Sigmoid colon (tissue), 7 donors: ENCODE data around the gene SMU1. TPM values are rescaled to one million over a fixed set of nuclear protein-coding genes. Genes with fewer than 3 reads are reported as not detected.

Experiments
- DNase-seq: peaks from one replicate; pipeline ENCODE4 v3.0.0-alpha.2; 2019
- H3K27ac ChIP-seq, 4 donors: fragments of 200-600 bp; sonication (generic); one replicate each; pipeline ENCODE4 v1.5.1; 2016 to 2019; ENCODE audit warnings: mild to moderate bottlenecking in 1 of 4
- H3K27me3 ChIP-seq, 3 donors: fragments of 200-600 bp; sonication (generic); one replicate each; pipeline ENCODE4 v1.5.1; 2019; ENCODE audit warnings: mild to moderate bottlenecking in 1 of 3
- H3K36me3 ChIP-seq, 4 donors: fragments of 200-600 bp; sonication (generic); one replicate each; pipeline ENCODE4 v1.5.1; 2016 to 2019
- H3K4me1 ChIP-seq, 4 donors: fragments of 200-600 bp; sonication (generic); one replicate each; pipeline ENCODE4 v1.5.1; 2017 to 2019
- H3K4me3 ChIP-seq, 4 donors: fragments of 200-600 bp; sonication (generic); one replicate each; pipeline ENCODE4 v1.5.1; 2017 to 2019; ENCODE audit warnings: mild to moderate bottlenecking in 2 of 4, moderate library complexity in 1 of 4
- H3K9me3 ChIP-seq, 4 donors: fragments of 200-600 bp in 3 of 4; sonication (generic) in 3 of 4; one replicate each; pipeline versions ENCODE4 v1.5.1 to v1.6.1; 2013 to 2019
- EP300 ChIP-seq, 4 donors: sonication (generic); formaldehyde crosslinking; IDR thresholded peaks; one replicate each; pipeline ENCODE4 v1.6.1; 2017; ENCODE audit warnings: antibody characterized with exemption in 4 of 4
- POLR2A ChIP-seq, 2 donors: fragments of 450-650 bp; IDR thresholded peaks; one replicate each; pipeline ENCODE4 v1.6.1; 2016; ENCODE audit warnings: antibody characterized with exemption in 2 of 2, mild to moderate bottlenecking in 2 of 2, moderate library complexity in 2 of 2
- POLR2AphosphoS5 ChIP-seq, 4 donors: sonication (generic); formaldehyde crosslinking; IDR thresholded peaks; one replicate each; pipeline ENCODE4 v1.6.1; 2017; ENCODE audit warnings: antibody characterized with exemption in 4 of 4
- WGBS, 2 donors: extraction: QIAGEN DNeasy Blood & Tissue Kit; methylation state at CpG; one replicate each; pipeline ENCODE4 v1.1.7; 2013; 5-methylcytosine and 5-hydroxymethylcytosine counted together
- intact Hi-C: fragments of 100-400 bp; cut with DNase I; formaldehyde crosslinking; loops from one replicate; pipeline ENCODE4 v1.15.1; 2023
- polyA plus RNA-seq, 3 donors: library from polyadenylated mRNA; stranded (reverse); fragments of 200-250 nt; gene quantifications; one replicate each; pipeline ENCODE4 v1.2.3, GENCODE V29; 2013
- total RNA-seq, 4 donors: library from RNA; depleted of rRNA; stranded (reverse); fragments of >200 nt; gene quantifications; one replicate each; pipeline ENCODE4 v1.1.0, GENCODE V29; 2016
- TF ChIP-seq, protein P1 (sequence below), 4 experiments: fragments of 450-650 bp in 3 of 4; fragments of 200-600 bp in 1 of 4; IDR thresholded peaks; one replicate each; pipeline ENCODE4 v1.5.1; 2016 to 2019; ENCODE audit warnings: antibody characterized with exemption in 4 of 4, mild to moderate bottlenecking in 3 of 4, moderate library complexity in 2 of 4
- donor health status: healthy with polysubstance abuse.
- donor health status: Bipolar disorder and iron deficiency.
- donor health status: healthy.

The SMU1 gene
- total and polyA plus RNA-seq, 7 donors, result 8.4 to 22.3 (median 15.0) TPM

DNA sequence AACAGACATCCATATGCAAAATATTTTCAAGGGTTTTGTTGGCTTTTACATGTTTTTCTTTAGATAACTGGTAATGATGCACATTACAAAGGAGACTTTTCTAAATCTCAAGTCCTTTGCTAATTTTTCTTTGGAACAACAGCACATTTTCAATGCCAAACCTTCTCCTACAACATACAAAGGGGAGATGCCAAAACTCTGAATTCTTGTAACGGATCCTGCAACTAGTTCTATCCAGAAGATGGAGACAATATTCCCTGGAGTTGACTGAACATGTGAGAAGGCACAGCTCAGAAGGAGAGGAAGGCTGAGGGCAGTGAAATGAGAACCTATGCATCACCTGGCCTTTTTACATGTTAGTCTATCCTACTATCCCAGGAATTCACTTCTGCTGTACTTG, 30.4 kb downstream of the SMU1 start:
- 88 to 93% methylated on average over 1 of the region's 1 CpG for WGBS, 2 donors
- Histone ChIP-seq H3K4me1 (peaks cover 0 to 13% (median 10%) of the 10 kb centered on the region in 4 donors), H3K9me3 (no peaks in the 10 kb centered on the region), H3K4me3 (no peak overlapping the region), H3K36me3 (peaks cover 0 to 46% (median 12%) of the 10 kb centered on the region in 4 donors), H3K27ac (no peak overlapping the region), H3K27me3 (no peaks in the 10 kb centered on the region)
- TF ChIP-seq POLR2A (IDR thresholded peaks at IDR 0.05) (no peak), POLR2AphosphoS5 (IDR thresholded peaks at IDR 0.05) (no peak), EP300 (IDR thresholded peaks at IDR 0.05) (no peak)
- TF ChIP-seq, protein P1, sequence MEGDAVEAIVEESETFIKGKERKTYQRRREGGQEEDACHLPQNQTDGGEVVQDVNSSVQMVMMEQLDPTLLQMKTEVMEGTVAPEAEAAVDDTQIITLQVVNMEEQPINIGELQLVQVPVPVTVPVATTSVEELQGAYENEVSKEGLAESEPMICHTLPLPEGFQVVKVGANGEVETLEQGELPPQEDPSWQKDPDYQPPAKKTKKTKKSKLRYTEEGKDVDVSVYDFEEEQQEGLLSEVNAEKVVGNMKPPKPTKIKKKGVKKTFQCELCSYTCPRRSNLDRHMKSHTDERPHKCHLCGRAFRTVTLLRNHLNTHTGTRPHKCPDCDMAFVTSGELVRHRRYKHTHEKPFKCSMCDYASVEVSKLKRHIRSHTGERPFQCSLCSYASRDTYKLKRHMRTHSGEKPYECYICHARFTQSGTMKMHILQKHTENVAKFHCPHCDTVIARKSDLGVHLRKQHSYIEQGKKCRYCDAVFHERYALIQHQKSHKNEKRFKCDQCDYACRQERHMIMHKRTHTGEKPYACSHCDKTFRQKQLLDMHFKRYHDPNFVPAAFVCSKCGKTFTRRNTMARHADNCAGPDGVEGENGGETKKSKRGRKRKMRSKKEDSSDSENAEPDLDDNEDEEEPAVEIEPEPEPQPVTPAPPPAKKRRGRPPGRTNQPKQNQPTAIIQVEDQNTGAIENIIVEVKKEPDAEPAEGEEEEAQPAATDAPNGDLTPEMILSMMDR (IDR thresholded peaks at IDR 0.05), result no peak
- DNase-seq, result no peak
- intact Hi-C loops, result no loop called here

DNA sequence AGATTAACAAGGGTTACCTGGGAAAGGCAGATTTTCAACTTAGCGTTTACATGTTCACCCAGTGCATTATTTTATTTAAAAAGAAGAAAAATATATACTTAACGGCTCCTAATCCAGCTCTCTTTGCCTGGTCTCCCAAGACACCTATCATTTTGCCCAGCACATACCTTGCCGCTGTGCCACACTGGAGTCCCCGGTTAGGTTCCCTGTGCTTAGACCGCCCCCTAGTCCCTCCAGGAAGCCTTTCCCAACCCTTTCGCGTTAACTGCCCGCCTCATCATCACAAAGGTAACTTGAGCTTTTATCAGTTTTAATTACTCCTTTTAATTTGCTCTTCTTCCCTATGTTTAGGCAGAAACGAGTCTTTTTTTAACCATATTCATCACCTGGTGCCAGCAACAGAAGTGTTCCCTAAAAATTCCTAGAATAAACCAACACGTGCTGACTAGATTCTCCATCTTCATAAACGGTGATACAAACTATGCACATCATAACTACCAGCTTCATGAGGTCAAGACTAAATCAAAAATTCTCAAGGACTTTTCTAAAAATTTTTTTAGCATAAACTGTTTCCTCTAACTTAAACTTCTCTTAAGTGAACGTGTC, 31.7 kb downstream of the SMU1 start:
- Histone ChIP-seq H3K27me3 (no peaks in the 10 kb centered on the region), H3K9me3 (no peaks in the 10 kb centered on the region), H3K4me1 (peaks cover 0 to 13% (median 10%) of the 10 kb centered on the region in 4 donors), H3K36me3 (peaks cover 0 to 47% (median 12%) of the 10 kb centered on the region in 4 donors), H3K27ac (peak overlapping the region; percentile 94 to 96 (median 94)), H3K4me3 (peak overlapping the region; percentile 54 to 72 (median 70))
- TF ChIP-seq POLR2AphosphoS5 (IDR thresholded peaks at IDR 0.05) (no peak), EP300 (IDR thresholded peaks at IDR 0.05) (no peak)
- TF ChIP-seq, protein P1 (IDR thresholded peaks at IDR 0.05), result peak in 1 of 4 experiments; percentile 18
- WGBS, 2 donors, result 22 to 52% methylated on average over 12 of the region's 12 CpGs
- intact Hi-C loops, result no loop called here
- no peak for DNase-seq

DNA sequence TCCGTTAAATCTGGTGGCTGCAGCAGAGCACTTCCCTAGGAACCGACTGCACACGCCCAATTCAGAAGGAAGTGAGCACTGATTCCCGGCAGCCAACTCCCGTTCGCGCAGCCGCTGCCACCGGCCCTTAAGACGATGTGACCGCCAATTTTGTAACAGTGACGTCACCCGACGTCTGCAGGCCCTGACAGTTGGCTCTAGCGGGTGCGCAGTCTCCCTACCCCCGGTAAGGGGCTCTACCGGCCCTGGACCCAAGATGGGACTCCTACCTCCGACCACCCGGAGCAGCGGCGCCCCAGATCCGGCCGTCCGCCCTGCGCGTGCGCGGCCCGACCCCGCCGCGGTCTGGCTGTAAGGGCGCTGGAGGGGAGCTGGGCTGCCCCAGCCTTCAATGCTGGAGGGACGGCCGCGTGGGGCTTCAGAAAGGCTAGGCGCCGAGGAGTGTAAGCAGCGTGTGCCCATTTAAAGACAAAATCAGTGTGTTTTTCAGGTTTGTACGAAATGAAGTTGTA, 32.3 kb downstream of the SMU1 start:
- intact Hi-C loops, result no loop called here
- 0% methylated on average over 41 of the region's 41 CpGs for WGBS, 2 donors

DNA sequence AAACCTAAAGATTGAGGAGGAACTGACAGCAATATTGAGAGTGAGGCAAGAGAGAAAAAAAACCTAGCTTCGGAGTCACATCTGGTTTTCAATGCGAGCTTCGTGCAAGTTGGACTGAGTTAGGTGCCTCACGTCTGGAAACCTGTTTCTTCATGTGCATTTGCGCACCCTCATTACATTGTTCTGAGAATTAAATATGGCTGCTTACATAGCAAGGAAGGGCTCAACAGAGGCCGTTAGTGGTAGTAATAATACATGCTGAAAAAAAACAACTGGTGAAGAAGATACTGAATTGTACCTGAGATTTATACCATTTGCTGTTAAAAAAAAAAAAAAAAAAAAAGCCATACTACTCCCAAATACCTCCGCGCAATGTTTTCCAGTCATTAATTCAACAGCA, 32.8 kb downstream of the SMU1 start:
- intact Hi-C loops, result no loop called here
- 25 to 42% methylated on average over 8 of the region's 8 CpGs for WGBS, 2 donors
- peaks cover 0 to 13% (median 10%) of the 10 kb centered on the region in 4 donors for H3K4me1 ChIP-seq
- no peaks in the 10 kb centered on the region for H3K27me3 ChIP-seq
- peak overlapping the region; percentile 94 to 96 (median 94) for H3K27ac ChIP-seq
- no peaks in the 10 kb centered on the region for H3K9me3 ChIP-seq
- H3K36me3 ChIP-seq, result peaks cover 0 to 47% (median 20%) of the 10 kb centered on the region in 4 donors
- no peak for DNase-seq
- H3K4me3 ChIP-seq, result peak overlapping the region; percentile 54 to 72 (median 70)
- no peak for TF ChIP-seq POLR2AphosphoS5 (IDR thresholded peaks at IDR 0.05)

More for the DNA sequence above, 32.3 kb downstream of the SMU1 start:
- TF ChIP-seq, protein P1 (IDR thresholded peaks at IDR 0.05), result no peak
- TF ChIP-seq POLR2AphosphoS5 (IDR thresholded peaks at IDR 0.05) (peak; percentile 33 to 75 (median 70)), POLR2A (IDR thresholded peaks at IDR 0.05) (peak in 1 of 2 donors; percentile 18), EP300 (IDR thresholded peaks at IDR 0.05) (peak in 1 of 4 donors; percentile 52)
- H3K9me3 ChIP-seq, result no peaks in the 10 kb centered on the region
- no peaks in the 10 kb centered on the region for H3K27me3 ChIP-seq
- peak; percentile 95 for DNase-seq
- H3K4me1 ChIP-seq, result peaks cover 0 to 13% (median 10%) of the 10 kb centered on the region in 4 donors
- peak overlapping the region; percentile 54 to 72 (median 70) for H3K4me3 ChIP-seq
- H3K27ac ChIP-seq, result peak overlapping the region; percentile 94 to 96 (median 94)
- H3K36me3 ChIP-seq, result peaks cover 0 to 47% (median 15%) of the 10 kb centered on the region in 4 donors

DNA sequence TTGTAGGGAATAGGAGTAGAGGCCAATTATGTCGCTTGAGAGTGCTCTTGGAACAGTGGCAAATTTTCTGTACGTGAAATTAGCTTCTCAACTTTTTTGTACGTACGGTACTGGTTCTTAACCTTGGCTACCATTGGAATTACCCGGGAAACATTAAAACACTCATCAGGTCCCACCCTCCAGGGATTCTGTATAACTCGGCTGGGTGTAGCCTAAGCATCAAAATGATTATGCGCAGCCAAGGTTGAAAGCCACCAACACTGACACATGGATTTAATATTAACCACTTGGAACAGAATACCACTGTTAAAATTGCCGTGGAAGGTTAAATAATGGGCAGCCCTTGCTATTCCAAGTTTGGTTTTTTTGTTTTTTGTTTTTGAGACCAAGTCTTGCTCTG, 34.0 kb downstream of the SMU1 start:
- Histone ChIP-seq H3K9me3 (no peaks in the 10 kb centered on the region), H3K36me3 (peaks cover 1 to 47% (median 27%) of the 10 kb centered on the region in 4 donors), H3K27me3 (no peaks in the 10 kb centered on the region), H3K27ac (peak overlapping the region in 1 of 4 donors; percentile 94), H3K4me3 (no peak overlapping the region), H3K4me1 (peaks cover 0 to 13% (median 10%) of the 10 kb centered on the region in 4 donors)
- 49 to 76% methylated on average over 8 of the region's 8 CpGs for WGBS, 2 donors
- no peak for DNase-seq
- TF ChIP-seq, protein P1 (IDR thresholded peaks at IDR 0.05), result no peak
- TF ChIP-seq POLR2AphosphoS5 (IDR thresholded peaks at IDR 0.05) (no peak), POLR2A (IDR thresholded peaks at IDR 0.05) (no peak), EP300 (IDR thresholded peaks at IDR 0.05) (no peak)
- intact Hi-C loops, result no loop called here
